GM12891 (cell line): ENCODE data around the gene FBLL1.

Experiments used
- POLR2A ChIP-seq: IDR thresholded peaks from 2 replicates; pipeline ENCODE4 v1.6.1; 2011; ENCODE audit warnings: low read depth, low read length, control low read depth
- POLR2AphosphoS5 ChIP-seq: IDR thresholded peaks from 2 replicates; pipeline ENCODE4 v1.6.1; 2011; ENCODE audit warnings: low read depth, low read length, control low read depth

GRCh38 chr5:168489059-168489458 lies 40.0 kb upstream of the FBLL1 start:
- TF ChIP-seq POLR2AphosphoS5 (no peak), POLR2A (no peak)
